ES-I3 (cell line): Measurements from ENCODE around the gene SMARCA2.

ENCODE experiments used
- H3K36me3 ChIP-seq: 2 replicates; pipeline ENCODE4 v1.6.1; 2013; ENCODE audit warnings: mild to moderate bottlenecking, low read length, control low read depth, moderate library complexity; ENCODE audit not compliant: insufficient read depth
- H3K4me1 ChIP-seq: 2 replicates; pipeline ENCODE4 v1.6.1; 2013; ENCODE audit warnings: mild to moderate bottlenecking, control low read depth, low read length; ENCODE audit not compliant: insufficient read depth
- H3K9ac ChIP-seq: 2 replicates; pipeline ENCODE4 v1.6.1; 2013; ENCODE audit warnings: low read depth, mild to moderate bottlenecking, low read length, moderate library complexity
- H3K9me3 ChIP-seq: 2 replicates; pipeline ENCODE4 v1.6.1; 2013; ENCODE audit warnings: mild to moderate bottlenecking, low read length, moderate library complexity; ENCODE audit not compliant: control insufficient read depth, insufficient read depth

Gene SMARCA2

DNA sequence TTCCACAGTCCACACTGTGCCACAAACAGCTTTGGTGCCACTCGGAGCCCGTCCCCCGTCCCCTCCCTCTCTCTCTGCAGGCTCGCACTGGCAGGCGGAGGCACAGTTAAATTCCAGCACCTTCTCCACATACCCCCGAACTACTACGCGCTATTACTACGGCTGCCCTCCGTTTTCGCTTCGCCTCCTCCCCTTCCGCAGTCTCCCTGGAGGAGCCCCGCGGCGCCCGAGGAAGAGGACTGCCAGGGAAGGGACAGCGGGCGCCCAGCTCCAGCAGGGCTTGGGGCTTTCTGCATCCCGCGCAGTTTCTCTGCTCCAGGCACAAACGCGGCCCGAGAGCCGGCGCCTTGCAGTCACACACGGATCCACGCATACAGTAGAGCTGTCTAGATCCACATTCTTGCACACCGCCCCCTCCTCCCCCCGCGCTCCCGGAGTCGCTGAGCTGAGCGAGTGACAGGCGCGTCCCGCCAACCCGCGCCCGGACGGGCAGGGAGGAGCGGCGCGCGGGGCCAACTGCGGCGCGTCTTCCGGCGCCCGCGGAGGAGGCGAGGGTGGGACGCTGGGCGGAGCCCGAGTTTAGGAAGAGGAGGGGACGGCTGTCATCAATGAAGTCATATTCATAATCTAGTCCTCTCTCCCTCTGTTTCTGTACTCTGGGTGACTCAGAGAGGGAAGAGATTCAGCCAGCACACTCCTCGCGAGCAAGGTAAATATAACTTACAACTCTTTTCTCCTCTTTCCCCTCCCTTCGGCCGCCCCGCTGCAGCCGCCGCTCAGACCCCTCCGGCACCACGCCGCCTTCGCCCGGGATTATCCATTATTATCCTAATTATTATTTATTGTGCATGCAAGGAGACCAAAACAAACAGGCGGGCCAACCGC is at the start of gene SMARCA2:
SMARCA2 (plus strand) TSS at position 652 of the 885 bp plus-strand sequence. CDS start 13,676 bp downstream, outside the sequence.
- Histone ChIP-seq H3K4me1 (no peaks in the 10 kb centered on the region; the same call in 1 of the 2 replicates), H3K9me3 (no peaks in the 10 kb centered on the region), H3K36me3 (no peaks in the 10 kb centered on the region), H3K9ac (peak within 1 kb of the TSS; percentile 90; the same call in 1 of the 2 replicates)

GRCh38 chr9:1966725-1967366 is 48.3 kb upstream of the SMARCA2 start:
- H3K9me3 ChIP-seq = 0 out of 2 replicates have a peak, but pooled peaks cover 4% of the 10 kb centered on the region
- no peak overlapping the region for H3K9ac ChIP-seq

DNA sequence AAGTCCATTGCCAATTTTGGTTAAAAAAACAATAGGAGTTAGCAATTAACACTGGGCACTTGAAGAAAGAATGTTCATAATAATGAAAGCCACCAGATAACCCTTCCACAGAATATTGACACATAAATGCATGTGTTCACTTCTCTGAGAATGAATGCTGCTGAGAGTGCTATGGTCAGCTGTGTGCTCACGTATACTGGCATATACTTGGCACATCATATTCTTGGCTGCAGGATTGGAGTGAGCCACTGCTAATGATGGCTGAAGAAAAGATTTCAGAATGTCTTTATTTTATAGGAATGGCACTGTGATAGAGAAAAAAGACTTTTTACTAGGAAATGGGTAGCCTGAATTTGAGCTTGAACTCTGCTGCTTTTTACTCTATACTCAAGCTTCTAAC is 46.0 kb upstream of the SMARCA2 start:
- Histone ChIP-seq H3K9ac (no peak overlapping the region), H3K4me1 (no peaks in the 10 kb centered on the region), H3K36me3 (no peaks in the 10 kb centered on the region), H3K9me3 (peaks cover 11% of the 10 kb centered on the region; the same call in 1 of the 2 replicates)

More at GRCh38 chr9:1966725-1967366, 48.3 kb upstream of the SMARCA2 start:
- no peaks in the 10 kb centered on the region for H3K36me3 ChIP-seq
- no peaks in the 10 kb centered on the region for H3K4me1 ChIP-seq

- Histone ChIP-seq H3K9ac (no peak overlapping the region), H3K4me1 (no peaks in the 10 kb centered on the region), H3K9me3 (peaks cover 11% of the 10 kb centered on the region; the same call in 1 of the 2 replicates), H3K36me3 (no peaks in the 10 kb centered on the region)
Observed at GRCh38 chr9:1969898-1970297, 45.2 kb upstream of the SMARCA2 start.

- Histone ChIP-seq H3K4me1 (no peaks in the 10 kb centered on the region), H3K9ac (no peak overlapping the region), H3K9me3 (peaks cover 11% of the 10 kb centered on the region; the same call in 1 of the 2 replicates), H3K36me3 (no peaks in the 10 kb centered on the region)
Observed at GRCh38 chr9:1972672-1973071, 42.5 kb upstream of the SMARCA2 start.

DNA sequence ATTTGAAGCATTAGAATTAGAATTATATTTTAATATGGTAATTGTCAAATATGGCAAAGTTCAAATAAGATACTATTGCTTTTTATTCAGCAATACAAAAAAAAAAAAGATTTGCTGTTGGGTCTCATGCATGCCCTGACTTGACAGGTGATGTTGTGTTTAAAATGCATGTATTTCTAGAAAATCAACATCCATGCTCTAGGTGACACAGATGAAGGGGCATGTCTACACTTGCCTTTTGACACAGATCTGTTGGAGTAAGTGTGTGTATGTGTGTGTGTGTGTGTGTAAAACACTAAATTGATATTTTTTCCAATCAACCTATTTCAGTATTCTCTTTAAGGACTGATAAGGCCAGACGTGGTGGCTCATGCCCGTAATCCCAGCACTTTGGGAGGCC is 38.1 kb upstream of the SMARCA2 start:
- Histone ChIP-seq H3K9ac (no peak overlapping the region), H3K36me3 (no peaks in the 10 kb centered on the region), H3K4me1 (no peaks in the 10 kb centered on the region)

DNA sequence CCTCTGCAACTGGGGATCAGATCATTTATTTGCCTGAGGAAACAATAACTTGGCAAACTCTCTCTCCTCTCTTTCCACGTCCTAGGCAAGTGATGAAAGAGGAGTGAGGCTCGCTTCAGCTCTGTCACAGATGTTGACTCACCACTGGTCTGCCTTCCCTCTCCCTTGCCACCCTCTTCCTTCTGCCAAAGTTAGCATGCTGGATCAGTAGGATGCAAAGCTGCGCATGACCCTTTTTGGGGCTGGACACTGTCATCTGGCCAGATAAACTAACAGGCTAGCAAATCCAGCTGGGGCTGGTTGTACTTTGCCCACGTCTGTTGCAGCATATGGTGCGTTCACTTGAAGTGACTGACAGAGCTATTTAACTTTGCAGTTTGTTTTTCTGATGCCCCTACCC is 36.2 kb upstream of the SMARCA2 start:
- H3K9me3 ChIP-seq = no peaks in the 10 kb centered on the region
- H3K9ac ChIP-seq = no peak overlapping the region
- no peaks in the 10 kb centered on the region for H3K4me1 ChIP-seq
- H3K36me3 ChIP-seq = no peaks in the 10 kb centered on the region

More for the DNA sequence above, 38.1 kb upstream of the SMARCA2 start:
- H3K9me3 ChIP-seq = peaks cover 7% of the 10 kb centered on the region; the same call in 1 of the 2 replicates

- Histone ChIP-seq H3K9ac (no peak overlapping the region), H3K4me1 (no peaks in the 10 kb centered on the region), H3K9me3 (no peaks in the 10 kb centered on the region), H3K36me3 (no peaks in the 10 kb centered on the region)
Observed at GRCh38 chr9:1979741-1980367, 35.3 kb upstream of the SMARCA2 start.

GRCh38 chr9:1980387-1980786 is 34.8 kb upstream of the SMARCA2 start:
- Histone ChIP-seq H3K9me3 (no peaks in the 10 kb centered on the region), H3K9ac (no peak overlapping the region), H3K36me3 (no peaks in the 10 kb centered on the region), H3K4me1 (no peaks in the 10 kb centered on the region)

- H3K4me1 ChIP-seq = no peaks in the 10 kb centered on the region
- no peak overlapping the region for H3K9ac ChIP-seq
- no peaks in the 10 kb centered on the region; the same call in 1 of the 2 replicates for H3K9me3 ChIP-seq
- H3K36me3 ChIP-seq = no peaks in the 10 kb centered on the region
Observed at GRCh38 chr9:1982074-1982473, 33.1 kb upstream of the SMARCA2 start.

DNA sequence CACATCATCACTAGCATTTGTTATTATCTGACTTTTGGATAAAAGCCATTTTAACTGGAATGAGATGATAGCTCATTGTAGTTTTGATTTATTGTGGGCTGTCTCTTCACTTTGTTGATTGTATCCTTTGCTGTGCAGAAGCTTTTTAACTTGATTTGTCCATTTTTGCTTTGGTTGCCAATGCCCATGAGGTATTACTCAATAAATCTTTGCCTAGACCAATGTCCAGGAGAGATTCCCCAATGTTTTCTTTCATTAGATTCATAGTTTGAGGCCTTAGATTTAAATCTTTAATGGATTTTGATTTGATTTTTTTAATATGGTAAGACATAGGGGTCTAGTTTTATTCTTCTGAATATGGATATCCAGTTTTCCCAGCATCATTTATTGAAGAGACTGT is 28.8 kb upstream of the SMARCA2 start:
- Histone ChIP-seq H3K9ac (no peak overlapping the region), H3K4me1 (no peaks in the 10 kb centered on the region), H3K36me3 (no peaks in the 10 kb centered on the region), H3K9me3 (no peaks in the 10 kb centered on the region; the same call in 1 of the 2 replicates)

- H3K9me3 ChIP-seq = no peaks in the 10 kb centered on the region; the same call in 1 of the 2 replicates
Observed at GRCh38 chr9:1989500-1989899, 25.6 kb upstream of the SMARCA2 start.

DNA sequence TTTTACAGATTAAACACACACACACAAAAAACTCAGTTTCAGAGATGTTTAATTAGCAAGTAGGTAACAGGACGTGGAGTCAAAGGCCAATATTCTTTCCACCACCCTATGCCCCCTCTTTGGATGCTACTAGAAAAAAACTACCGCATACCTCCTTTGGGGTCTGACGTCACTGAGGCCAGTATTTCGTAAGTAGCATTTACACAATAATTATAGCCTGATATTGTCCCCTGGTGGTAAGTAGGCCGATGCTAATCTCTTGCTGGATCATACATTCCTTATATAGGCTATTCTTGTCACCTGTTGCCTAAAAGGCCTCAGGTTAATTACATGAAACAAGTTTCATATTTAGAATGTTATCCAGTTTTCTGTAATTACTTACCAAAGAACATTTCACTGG is 21.0 kb upstream of the SMARCA2 start:
- peaks cover 21% of the 10 kb centered on the region for H3K4me1 ChIP-seq
- no peaks in the 10 kb centered on the region for H3K9me3 ChIP-seq
- no peaks in the 10 kb centered on the region for H3K36me3 ChIP-seq
- no peak overlapping the region for H3K9ac ChIP-seq

More at GRCh38 chr9:1989500-1989899, 25.6 kb upstream of the SMARCA2 start:
- Histone ChIP-seq H3K4me1 (peaks cover 7% of the 10 kb centered on the region), H3K36me3 (no peaks in the 10 kb centered on the region), H3K9ac (no peak overlapping the region)

DNA sequence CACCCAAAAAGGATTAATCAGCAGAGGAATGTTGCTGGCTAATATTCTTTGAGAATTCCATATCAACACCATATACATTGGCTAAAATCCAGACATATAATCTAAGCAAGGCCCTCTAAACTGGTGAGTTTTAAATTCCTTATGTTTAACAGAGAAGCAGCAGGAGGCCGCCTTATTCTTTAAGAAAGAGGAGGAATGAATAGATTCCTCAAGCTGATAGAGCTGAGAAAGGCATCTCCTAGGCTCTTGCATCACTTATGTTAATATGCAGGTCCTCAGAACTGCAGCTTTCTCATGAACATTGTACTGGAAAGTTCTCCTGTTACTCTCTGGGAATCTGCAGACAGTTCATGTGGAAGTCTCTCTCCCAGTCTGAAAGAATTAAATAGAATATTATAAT is 20.1 kb upstream of the SMARCA2 start:
- H3K9ac ChIP-seq = no peak overlapping the region

More for the DNA sequence above, 20.1 kb upstream of the SMARCA2 start:
- H3K36me3 ChIP-seq = no peaks in the 10 kb centered on the region
- peaks cover 21% of the 10 kb centered on the region for H3K4me1 ChIP-seq
- H3K9me3 ChIP-seq = no peaks in the 10 kb centered on the region
